ENCODE measurements around the gene TFDP2.

DNA sequence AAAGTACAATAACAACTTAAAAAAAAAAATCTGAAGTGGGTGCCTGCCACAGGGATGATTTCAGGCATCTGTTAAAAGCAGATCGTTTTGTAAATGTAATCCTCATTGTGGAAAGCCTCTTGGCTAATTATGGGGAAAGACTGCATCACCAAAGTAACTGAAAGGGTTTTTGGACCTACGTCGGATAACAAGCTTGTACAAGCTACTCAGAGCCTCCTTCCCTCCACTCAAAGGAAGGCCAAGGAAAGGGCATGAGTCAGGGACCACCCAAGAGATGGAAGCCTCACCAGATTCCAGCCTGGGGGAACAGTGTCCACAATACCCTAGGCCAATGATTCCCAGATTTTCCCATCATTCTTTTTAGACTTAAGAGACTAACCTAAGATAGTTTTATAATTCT lies 188.6 kb downstream of the TFDP2 start:
- TF ChIP-seq, protein P1, sequence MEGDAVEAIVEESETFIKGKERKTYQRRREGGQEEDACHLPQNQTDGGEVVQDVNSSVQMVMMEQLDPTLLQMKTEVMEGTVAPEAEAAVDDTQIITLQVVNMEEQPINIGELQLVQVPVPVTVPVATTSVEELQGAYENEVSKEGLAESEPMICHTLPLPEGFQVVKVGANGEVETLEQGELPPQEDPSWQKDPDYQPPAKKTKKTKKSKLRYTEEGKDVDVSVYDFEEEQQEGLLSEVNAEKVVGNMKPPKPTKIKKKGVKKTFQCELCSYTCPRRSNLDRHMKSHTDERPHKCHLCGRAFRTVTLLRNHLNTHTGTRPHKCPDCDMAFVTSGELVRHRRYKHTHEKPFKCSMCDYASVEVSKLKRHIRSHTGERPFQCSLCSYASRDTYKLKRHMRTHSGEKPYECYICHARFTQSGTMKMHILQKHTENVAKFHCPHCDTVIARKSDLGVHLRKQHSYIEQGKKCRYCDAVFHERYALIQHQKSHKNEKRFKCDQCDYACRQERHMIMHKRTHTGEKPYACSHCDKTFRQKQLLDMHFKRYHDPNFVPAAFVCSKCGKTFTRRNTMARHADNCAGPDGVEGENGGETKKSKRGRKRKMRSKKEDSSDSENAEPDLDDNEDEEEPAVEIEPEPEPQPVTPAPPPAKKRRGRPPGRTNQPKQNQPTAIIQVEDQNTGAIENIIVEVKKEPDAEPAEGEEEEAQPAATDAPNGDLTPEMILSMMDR (IDR thresholded peaks at IDR 0.05; ENCODE audit: low read depth, low read length, poor library complexity, severe bottlenecking) = no peak
- TF ChIP-seq EZH2phosphoT487 (IDR thresholded peaks at IDR 0.05; ENCODE audit: borderline replicate concordance, low read length) = no peak

Data from DOHH2 (cell line).